OCI-LY7 (cell line): ENCODE results near the gene C18orf32. TPM values are rescaled to one million over a fixed set of nuclear protein-coding genes. Genes with fewer than 3 reads are reported as not detected.

Experiments
- BruUV-seq: library from RNA; stranded (reverse); fragments of 400-500 nt; replicated peaks from 2 replicates; lab custom pipeline; 2021; lab: Mats Ljungman, UMichigan
- CTCF ChIA-PET: fragments of 300-600 bp; sonication (Branson Sonifier 250); formaldehyde crosslinking; loops from one replicate; lab custom pipeline; 2022; ENCODE audit warnings: antibody characterized with exemption; ENCODE audit not compliant: unreplicated experiment; lab: Charles Lee
- POLR2A ChIA-PET: fragments of 300-600 bp; sonication (Branson Sonifier 250); formaldehyde crosslinking; loops from one replicate; lab custom pipeline; 2022; ENCODE audit warnings: antibody characterized with exemption; lab: Charles Lee
- DNase-seq: peaks from one replicate; pipeline ENCODE4 v3.0.0-alpha.2; 2015; ENCODE audit warnings: low spot score
- H2AFZ ChIP-seq: fragments of 200-600 bp; sonication (generic), shearing (Covaris generic); 2 replicates; pipeline ENCODE4 v1.6.1; 2014; ENCODE audit warnings: mild to moderate bottlenecking, antibody characterized with exemption, low read length, moderate library complexity
- H3K27ac ChIP-seq: fragments of 200-600 bp; sonication (generic); 2 replicates; pipeline ENCODE4 v1.5.1; 2014; ENCODE audit warnings: mixed run types, low read depth, mild to moderate bottlenecking, moderate library complexity, low read length, inconsistent platforms; ENCODE audit not compliant: poor library complexity, severe bottlenecking
- H3K36me3 ChIP-seq: fragments of 200-600 bp; sonication (generic); 2 replicates; pipeline ENCODE4 v1.6.1; 2014; ENCODE audit warnings: mild to moderate bottlenecking, antibody characterized with exemption, low read length, moderate library complexity, mixed read lengths; ENCODE audit not compliant: insufficient read depth
- H3K4me1 ChIP-seq: fragments of 200-600 bp; sonication (generic); 2 replicates; pipeline ENCODE4 v1.5.1; 2014; ENCODE audit warnings: mild to moderate bottlenecking, low read length; ENCODE audit not compliant: insufficient read depth, poor library complexity, severe bottlenecking
- H3K4me2 ChIP-seq: fragments of 200-600 bp; sonication (generic); 2 replicates; pipeline ENCODE4 v1.6.1; 2014; ENCODE audit warnings: mild to moderate bottlenecking, low read length
- H3K4me3 ChIP-seq: fragments of 200-600 bp; sonication (generic); 2 replicates; pipeline ENCODE4 v1.5.1; 2014; ENCODE audit warnings: mild to moderate bottlenecking, low read depth, low read length; ENCODE audit not compliant: poor library complexity, severe bottlenecking
- H3K79me2 ChIP-seq: fragments of 200-600 bp; sonication (generic); 2 replicates; pipeline ENCODE4 v1.6.1; 2016; ENCODE audit warnings: low read depth, mild to moderate bottlenecking, low read length, moderate library complexity, mixed read lengths; ENCODE audit not compliant: insufficient read depth
- H3K9me2 ChIP-seq: fragments of 200-600 bp; sonication (generic); 2 replicates; pipeline ENCODE4 v1.6.1; 2016; ENCODE audit warnings: mild to moderate bottlenecking, low read length, mixed read lengths; ENCODE audit not compliant: insufficient read depth
- H3K9me3 ChIP-seq: fragments of 200-600 bp; sonication (generic); 2 replicates; pipeline ENCODE4 v1.6.1; 2014; ENCODE audit warnings: mild to moderate bottlenecking, mixed run types, low read length, mixed read lengths
- H4K20me1 ChIP-seq: fragments of 200-600 bp; sonication (generic); 2 replicates; pipeline ENCODE4 v1.6.1; 2014; ENCODE audit warnings: mild to moderate bottlenecking, antibody characterized with exemption, low read length, moderate library complexity, mixed read lengths; ENCODE audit not compliant: insufficient read depth
- EZH2phosphoT487 ChIP-seq: fragments of 200-600 bp; sonication (generic); IDR thresholded peaks from 2 replicates; pipeline ENCODE4 v1.6.1; 2018; ENCODE audit warnings: low read depth, borderline replicate concordance, mild to moderate bottlenecking, mixed run types, antibody characterized with exemption, low read length, moderate library complexity, mixed read lengths
- intact Hi-C: fragments of 100-400 bp; cut with micrococcal nuclease; formaldehyde crosslinking; loops from one replicate; pipeline ENCODE4 v1.10.0; 2022; ENCODE audit not compliant: unreplicated experiment
- total RNA-seq, 2 experiments: library from RNA; depleted of rRNA in 1 of 2; stranded (reverse); fragments of >200 nt in 1 of 2; shearing (Covaris generic) in 1 of 2; gene quantifications; 2 replicates each; pipeline ENCODE4 v1.2.3, GENCODE V29; 2014 to 2022
- TF ChIP-seq, protein P1 (sequence below): fragments of 200-600 bp; sonication (generic); conservative IDR thresholded peaks from 2 replicates; pipeline ENCODE4 v1.5.1; 2014; ENCODE audit warnings: mild to moderate bottlenecking, antibody characterized with exemption, low read length, moderate library complexity, mixed read lengths

C18orf32 gene
- total RNA-seq, 2 experiments from 2014 or later: 6.8 to 11.1 TPM

DNA sequence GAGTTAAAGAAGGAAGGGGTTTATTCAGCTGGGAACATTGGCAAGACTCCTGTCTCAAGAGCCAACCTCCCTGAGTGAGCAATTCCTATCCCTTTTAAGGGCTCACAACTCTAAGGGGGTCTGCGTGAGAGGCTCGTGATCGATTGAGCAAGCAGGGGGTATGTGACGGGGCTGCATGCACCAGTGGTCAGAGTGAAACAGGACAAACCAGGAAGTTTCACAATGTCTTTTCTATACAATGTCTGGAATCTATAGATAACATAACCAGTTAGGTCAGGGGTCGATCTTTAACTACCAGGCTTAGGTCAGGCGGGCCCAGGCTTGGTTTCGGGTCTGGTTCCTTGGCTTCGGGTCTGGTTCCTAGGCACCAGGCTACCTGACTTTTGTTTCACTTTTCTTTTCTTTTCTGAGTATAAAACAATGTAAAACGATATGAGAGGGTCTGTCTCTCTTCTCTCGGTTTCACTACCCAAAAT lies 44.7 kb upstream of the C18orf32 start:
- no peak for DNase-seq

DNA sequence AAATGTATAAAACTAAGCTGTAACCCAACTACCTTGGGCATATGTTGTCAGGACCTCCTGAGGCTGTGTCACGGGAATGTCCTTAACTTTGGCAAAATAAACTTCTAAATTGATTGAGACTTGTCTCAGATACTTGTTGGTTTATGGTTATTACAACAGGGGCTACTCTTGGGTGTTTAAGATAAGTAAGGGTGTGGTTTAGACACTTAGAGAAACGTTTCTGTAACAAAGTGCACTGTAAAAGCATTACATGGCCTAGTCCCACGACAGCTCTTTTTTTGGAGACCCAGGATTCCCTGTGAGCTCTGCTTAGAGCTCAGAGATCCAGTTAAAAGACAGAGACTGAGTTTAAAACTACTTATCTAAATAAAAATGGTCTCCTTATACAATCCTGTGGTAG lies 42.6 kb upstream of the C18orf32 start:
- no peak for DNase-seq
- Histone ChIP-seq H3K9me3 (no peaks in the 10 kb centered on the region), H3K4me2 (no peak overlapping the region), H2AFZ (no peak overlapping the region), H3K4me1 (no peaks in the 10 kb centered on the region), H3K36me3 (no peaks in the 10 kb centered on the region), H4K20me1 (no peaks in the 10 kb centered on the region), H3K27ac (no peak overlapping the region), H3K79me2 (no peaks in the 10 kb centered on the region), H3K9me2 (no peaks in the 10 kb centered on the region), H3K4me3 (no peak overlapping the region)
- POLR2A ChIA-PET: no interaction called here
- no peak for TF ChIP-seq EZH2phosphoT487
- TF ChIP-seq, protein P1, sequence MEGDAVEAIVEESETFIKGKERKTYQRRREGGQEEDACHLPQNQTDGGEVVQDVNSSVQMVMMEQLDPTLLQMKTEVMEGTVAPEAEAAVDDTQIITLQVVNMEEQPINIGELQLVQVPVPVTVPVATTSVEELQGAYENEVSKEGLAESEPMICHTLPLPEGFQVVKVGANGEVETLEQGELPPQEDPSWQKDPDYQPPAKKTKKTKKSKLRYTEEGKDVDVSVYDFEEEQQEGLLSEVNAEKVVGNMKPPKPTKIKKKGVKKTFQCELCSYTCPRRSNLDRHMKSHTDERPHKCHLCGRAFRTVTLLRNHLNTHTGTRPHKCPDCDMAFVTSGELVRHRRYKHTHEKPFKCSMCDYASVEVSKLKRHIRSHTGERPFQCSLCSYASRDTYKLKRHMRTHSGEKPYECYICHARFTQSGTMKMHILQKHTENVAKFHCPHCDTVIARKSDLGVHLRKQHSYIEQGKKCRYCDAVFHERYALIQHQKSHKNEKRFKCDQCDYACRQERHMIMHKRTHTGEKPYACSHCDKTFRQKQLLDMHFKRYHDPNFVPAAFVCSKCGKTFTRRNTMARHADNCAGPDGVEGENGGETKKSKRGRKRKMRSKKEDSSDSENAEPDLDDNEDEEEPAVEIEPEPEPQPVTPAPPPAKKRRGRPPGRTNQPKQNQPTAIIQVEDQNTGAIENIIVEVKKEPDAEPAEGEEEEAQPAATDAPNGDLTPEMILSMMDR: no peak
- CTCF ChIA-PET: no interaction called here
- BruUV-seq: no TSS peak
- intact Hi-C loops: no loop called here

More for the DNA sequence above, 44.7 kb upstream of the C18orf32 start:
- ChIA-PET CTCF (no interaction called here), POLR2A (interaction anchor here (0.8 to 1.2 kb wide), 4 partner anchors 11 to 196 kb away, joined by 3 read pairs; no protein-coding TSS in a partner anchor)
- H3K36me3 ChIP-seq: no peaks in the 10 kb centered on the region
- no TSS peak for BruUV-seq
- TF ChIP-seq, protein P1: no peak
- TF ChIP-seq EZH2phosphoT487: no peak
- intact Hi-C loops: no loop called here
- H3K9me2 ChIP-seq: no peaks in the 10 kb centered on the region
- H3K9me3 ChIP-seq: no peaks in the 10 kb centered on the region
- H2AFZ ChIP-seq: peak overlapping the region; percentile 64; the same call in 1 of the 2 replicates
- H3K4me1 ChIP-seq: no peaks in the 10 kb centered on the region
- H4K20me1 ChIP-seq: no peaks in the 10 kb centered on the region
- no peaks in the 10 kb centered on the region for H3K79me2 ChIP-seq
- H3K4me3 ChIP-seq: no peak overlapping the region
- peak overlapping the region; percentile 34; the same call in 1 of the 2 replicates for H3K4me2 ChIP-seq
- H3K27ac ChIP-seq: no peak overlapping the region

DNA sequence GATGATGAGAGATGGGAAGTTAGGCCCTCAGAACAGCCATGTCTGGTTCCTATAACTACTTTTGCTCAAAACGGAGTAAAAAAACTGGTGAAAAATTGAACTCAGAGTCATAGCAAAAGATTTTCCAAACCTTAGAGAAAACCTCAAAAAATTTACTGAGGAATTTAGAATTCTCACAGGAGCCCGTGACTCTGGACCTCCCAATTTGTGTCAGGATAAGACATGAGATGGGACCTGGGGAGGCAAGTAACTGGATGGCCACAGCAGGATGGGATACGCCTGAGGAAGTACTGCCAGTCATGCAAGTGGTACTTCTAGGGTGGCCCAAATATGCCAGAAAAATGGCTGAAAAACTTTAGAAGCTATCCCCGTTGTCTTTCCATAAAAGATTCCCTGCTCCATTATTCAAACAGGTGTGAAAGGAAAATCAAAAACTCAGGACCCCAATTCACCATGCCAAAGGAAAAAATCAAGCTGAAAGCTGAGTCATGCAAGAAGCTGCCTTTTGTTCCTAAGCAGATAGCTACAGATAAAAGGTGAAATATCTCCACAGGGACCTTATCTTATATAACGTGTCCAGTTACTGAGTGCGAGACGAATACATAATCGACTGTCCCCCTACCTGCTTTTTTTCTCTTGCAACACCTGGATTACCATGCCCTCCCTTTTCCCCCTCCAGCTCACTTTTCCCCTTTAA lies 40.7 kb upstream of the C18orf32 start:
- BruUV-seq: no TSS peak
- CTCF ChIA-PET: no interaction called here
- Histone ChIP-seq H4K20me1 (no peaks in the 10 kb centered on the region), H3K79me2 (no peaks in the 10 kb centered on the region), H3K4me2 (no peak overlapping the region), H3K9me3 (no peaks in the 10 kb centered on the region), H2AFZ (no peak overlapping the region), H3K4me3 (no peak overlapping the region), H3K27ac (no peak overlapping the region), H3K36me3 (no peaks in the 10 kb centered on the region), H3K9me2 (no peaks in the 10 kb centered on the region), H3K4me1 (no peaks in the 10 kb centered on the region)
- no peak for DNase-seq
- POLR2A ChIA-PET: interaction anchor here (0.6 to 1.1 kb wide), 2 partner anchors 24 to 691 kb away, joined by 3 to 4 read pairs; no protein-coding TSS in a partner anchor
- intact Hi-C loops: no loop called here
- TF ChIP-seq, protein P1: no peak
- no peak for TF ChIP-seq EZH2phosphoT487
